ENCODE results near the gene STX11. TPM values are rescaled to one million over a fixed set of nuclear protein-coding genes. Genes with fewer than 3 reads are reported as not detected.

Gene STX11
- total and polyA plus RNA-seq, 2 experiments from 2014 or later: 0.98 to 1.6 TPM

- no peaks in the 10 kb centered on the region for H3K27me3 ChIP-seq
- peaks cover 14% of the 10 kb centered on the region for H3K4me1 ChIP-seq (ENCODE audit: low read depth)
- TF ChIP-seq CTCF (IDR thresholded peaks at IDR 0.05; ENCODE audit: low read depth, low read length): no peak
- H3K9me3 ChIP-seq (ENCODE audit: low read depth): no peaks in the 10 kb centered on the region
- no peaks in the 10 kb centered on the region for H3K36me3 ChIP-seq
- no peak for DNase-seq (ENCODE audit: low read depth in 1 of 2, low spot score in 1 of 2)
- no peak overlapping the region for H3K27ac ChIP-seq
- H3K4me3 ChIP-seq: no peak overlapping the region
Observed at GRCh38 chr6:144214029-144214428, 63.7 kb downstream of the STX11 start.

- H3K27ac ChIP-seq: peak overlapping the region; percentile 93
- no peak for DNase-seq (ENCODE audit: low read depth in 1 of 2, low spot score in 1 of 2)
- TF ChIP-seq CTCF (IDR thresholded peaks at IDR 0.05; ENCODE audit: low read depth, low read length): no peak
- peaks cover 14% of the 10 kb centered on the region for H3K4me1 ChIP-seq (ENCODE audit: low read depth)
- no peaks in the 10 kb centered on the region for H3K9me3 ChIP-seq (ENCODE audit: low read depth)
- H3K36me3 ChIP-seq: no peaks in the 10 kb centered on the region
- no peak overlapping the region for H3K4me3 ChIP-seq
- H3K27me3 ChIP-seq: no peaks in the 10 kb centered on the region
Observed at GRCh38 chr6:144214622-144215401, 64.5 kb downstream of the STX11 start.

GRCh38 chr6:144215402-144215931 lies 65.2 kb downstream of the STX11 start:
- H3K27ac ChIP-seq: peak overlapping the region; percentile 93
- no peaks in the 10 kb centered on the region for H3K27me3 ChIP-seq
- no peaks in the 10 kb centered on the region for H3K9me3 ChIP-seq (ENCODE audit: low read depth)
- peaks cover 14% of the 10 kb centered on the region for H3K4me1 ChIP-seq (ENCODE audit: low read depth)
- DNase-seq (ENCODE audit: low read depth in 1 of 2, low spot score in 1 of 2): peak in 1 of 2 donors; percentile 41
- peak overlapping the region; percentile 60 for H3K4me3 ChIP-seq
- TF ChIP-seq CTCF (IDR thresholded peaks at IDR 0.05; ENCODE audit: low read depth, low read length): no peak
- H3K36me3 ChIP-seq: no peaks in the 10 kb centered on the region

GRCh38 chr6:144215932-144216667 lies 65.8 kb downstream of the STX11 start:
- H3K4me3 ChIP-seq: peak overlapping the region; percentile 60
- peak overlapping the region; percentile 93 for H3K27ac ChIP-seq
- peaks cover 14% of the 10 kb centered on the region for H3K4me1 ChIP-seq (ENCODE audit: low read depth)
- H3K9me3 ChIP-seq (ENCODE audit: low read depth): no peaks in the 10 kb centered on the region
- TF ChIP-seq CTCF (IDR thresholded peaks at IDR 0.05; ENCODE audit: low read depth, low read length): peak; percentile 70
- DNase-seq (ENCODE audit: low read depth in 1 of 2, low spot score in 1 of 2): peak; percentile 94 to 98
- H3K27me3 ChIP-seq: no peaks in the 10 kb centered on the region
- H3K36me3 ChIP-seq: no peaks in the 10 kb centered on the region

GRCh38 chr6:144216668-144217218 lies 66.4 kb downstream of the STX11 start:
- Histone ChIP-seq H3K4me3 (peak overlapping the region; percentile 60), H3K4me1 (ENCODE audit: low read depth) (peaks cover 14% of the 10 kb centered on the region), H3K27me3 (no peaks in the 10 kb centered on the region), H3K9me3 (ENCODE audit: low read depth) (no peaks in the 10 kb centered on the region), H3K27ac (peak overlapping the region; percentile 93), H3K36me3 (no peaks in the 10 kb centered on the region)
- DNase-seq (ENCODE audit: low read depth in 1 of 2, low spot score in 1 of 2): no peak
- no peak for TF ChIP-seq CTCF (IDR thresholded peaks at IDR 0.05; ENCODE audit: low read depth, low read length)

Measured in cardiac muscle cell (in vitro differentiated cells and primary cell).